Measurements from ENCODE around the gene CDH23.

CDH23 gene

DNA sequence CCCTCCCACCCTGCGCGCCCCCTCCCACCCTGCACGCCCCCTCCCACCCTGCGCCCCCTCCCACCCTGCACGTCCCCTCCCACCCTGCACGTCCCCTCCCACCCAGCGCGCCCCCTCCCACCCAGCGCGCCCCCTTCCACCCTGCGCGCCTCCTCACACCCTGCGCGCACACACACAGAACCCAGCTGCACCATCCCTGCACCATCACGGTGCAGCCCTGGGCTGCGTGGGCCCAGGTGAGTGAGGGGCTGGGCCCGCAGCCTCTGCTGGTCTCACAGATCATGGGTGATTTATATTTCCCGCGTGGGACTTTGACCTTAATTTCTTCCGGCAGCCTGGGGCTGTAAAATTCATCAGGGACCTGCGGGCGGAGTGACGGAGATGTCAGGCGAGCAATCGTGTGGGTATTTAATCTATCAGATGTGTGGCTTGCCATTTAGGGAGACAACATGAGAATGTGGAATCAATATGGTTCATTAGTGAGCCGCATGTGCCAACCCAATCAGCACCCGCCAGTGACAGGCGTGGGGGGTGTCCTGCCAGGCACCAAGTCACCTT lies 265.1 kb downstream of the CDH23 start:
- TF ChIP-seq ZFX (IDR thresholded peaks at IDR 0.05; ENCODE audit: borderline replicate concordance) = no peak
- TF ChIP-seq, protein P1, sequence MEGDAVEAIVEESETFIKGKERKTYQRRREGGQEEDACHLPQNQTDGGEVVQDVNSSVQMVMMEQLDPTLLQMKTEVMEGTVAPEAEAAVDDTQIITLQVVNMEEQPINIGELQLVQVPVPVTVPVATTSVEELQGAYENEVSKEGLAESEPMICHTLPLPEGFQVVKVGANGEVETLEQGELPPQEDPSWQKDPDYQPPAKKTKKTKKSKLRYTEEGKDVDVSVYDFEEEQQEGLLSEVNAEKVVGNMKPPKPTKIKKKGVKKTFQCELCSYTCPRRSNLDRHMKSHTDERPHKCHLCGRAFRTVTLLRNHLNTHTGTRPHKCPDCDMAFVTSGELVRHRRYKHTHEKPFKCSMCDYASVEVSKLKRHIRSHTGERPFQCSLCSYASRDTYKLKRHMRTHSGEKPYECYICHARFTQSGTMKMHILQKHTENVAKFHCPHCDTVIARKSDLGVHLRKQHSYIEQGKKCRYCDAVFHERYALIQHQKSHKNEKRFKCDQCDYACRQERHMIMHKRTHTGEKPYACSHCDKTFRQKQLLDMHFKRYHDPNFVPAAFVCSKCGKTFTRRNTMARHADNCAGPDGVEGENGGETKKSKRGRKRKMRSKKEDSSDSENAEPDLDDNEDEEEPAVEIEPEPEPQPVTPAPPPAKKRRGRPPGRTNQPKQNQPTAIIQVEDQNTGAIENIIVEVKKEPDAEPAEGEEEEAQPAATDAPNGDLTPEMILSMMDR (IDR thresholded peaks at IDR 0.05) = no peak
- no peak overlapping the region for H3K27ac ChIP-seq

DNA sequence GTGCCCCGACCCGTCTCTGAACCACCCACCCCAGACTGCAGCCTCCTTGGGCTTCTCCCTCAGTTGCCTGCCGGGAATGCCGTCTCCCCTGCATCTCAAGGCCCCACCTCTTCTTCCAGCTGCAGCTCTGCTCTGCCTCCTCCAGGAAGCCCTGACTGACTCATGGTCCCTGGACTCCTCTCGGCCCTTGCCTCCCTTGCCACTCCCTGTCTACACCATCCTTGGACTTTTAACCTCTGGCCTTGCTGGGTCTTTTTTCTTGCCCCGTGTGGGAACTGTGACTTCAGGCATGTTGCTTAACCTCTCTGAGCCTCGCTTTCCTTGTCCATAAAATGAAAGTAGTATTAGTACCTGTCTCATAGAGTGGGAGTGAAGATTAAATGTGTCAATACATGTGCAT lies 266.6 kb downstream of the CDH23 start:
- TF ChIP-seq, protein P1 (IDR thresholded peaks at IDR 0.05) = no peak
- no peak for TF ChIP-seq ZFX (IDR thresholded peaks at IDR 0.05; ENCODE audit: borderline replicate concordance)
- H3K27ac ChIP-seq = no peak overlapping the region

DNA sequence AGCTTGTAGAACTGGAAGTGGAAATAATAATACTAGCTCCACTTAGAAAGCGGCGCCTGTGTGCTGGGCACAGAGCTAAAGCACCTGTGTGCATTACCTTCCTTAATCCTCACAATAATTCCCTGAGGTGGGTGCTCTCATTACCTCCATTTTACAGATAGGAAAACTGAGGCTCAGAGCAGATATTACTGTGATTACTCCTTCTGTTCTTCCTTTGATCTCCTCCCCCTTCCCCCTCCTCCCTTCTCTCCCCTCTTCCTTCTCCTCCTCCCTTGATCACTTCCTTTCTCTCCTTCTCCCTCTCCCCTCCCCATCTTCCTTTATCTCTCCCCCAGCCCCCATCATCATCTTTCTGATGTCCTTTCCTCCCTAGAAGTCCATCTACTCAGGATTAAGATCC lies 267.9 kb downstream of the CDH23 start:
- TF ChIP-seq, protein P1 (IDR thresholded peaks at IDR 0.05) = no peak
- no peak for TF ChIP-seq ZFX (IDR thresholded peaks at IDR 0.05; ENCODE audit: borderline replicate concordance)
- no peak overlapping the region for H3K27ac ChIP-seq

GRCh38 chr10:71665456-71665855 lies 268.7 kb downstream of the CDH23 start:
- TF ChIP-seq, protein P1 (IDR thresholded peaks at IDR 0.05) = no peak
- TF ChIP-seq ZFX (IDR thresholded peaks at IDR 0.05; ENCODE audit: borderline replicate concordance) = no peak
- H3K27ac ChIP-seq = no peak overlapping the region

DNA sequence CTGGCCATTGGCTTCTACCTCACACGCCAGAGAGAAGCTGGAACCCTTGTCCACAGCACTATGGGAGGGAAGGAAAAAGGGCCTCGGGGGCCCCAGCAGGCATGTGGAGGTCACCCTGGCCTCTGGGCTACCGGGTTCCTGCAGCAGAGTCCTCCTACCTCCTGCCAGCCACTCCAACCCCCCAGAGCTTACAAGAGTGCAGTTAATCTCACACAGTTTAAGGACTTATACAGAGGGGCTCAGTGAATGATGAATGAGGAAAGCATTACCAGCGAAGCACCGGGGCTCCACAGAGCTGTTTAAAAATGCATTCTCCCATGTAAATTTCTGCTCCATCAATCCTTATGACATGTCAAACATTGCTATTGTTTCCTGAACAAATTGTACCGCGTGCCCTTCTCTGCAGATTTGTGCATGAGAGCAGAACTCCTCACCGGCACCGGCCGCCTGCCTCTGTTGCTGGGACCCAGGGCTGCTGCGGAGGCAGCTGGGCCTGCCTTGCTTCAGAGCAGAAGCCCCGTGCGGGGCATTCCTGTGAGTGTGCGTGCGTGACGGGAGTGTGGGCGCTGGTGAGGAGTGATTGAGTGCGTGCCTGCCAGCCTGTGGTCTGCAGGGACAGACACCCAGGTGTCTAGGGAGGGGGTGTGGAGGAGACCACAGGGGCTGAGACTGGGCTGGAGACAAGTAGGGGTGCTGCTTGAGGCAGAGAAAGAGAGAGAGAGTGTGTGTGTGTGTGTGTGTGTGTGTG lies 270.1 kb downstream of the CDH23 start:
- no peak overlapping the region for H3K27ac ChIP-seq

DNA sequence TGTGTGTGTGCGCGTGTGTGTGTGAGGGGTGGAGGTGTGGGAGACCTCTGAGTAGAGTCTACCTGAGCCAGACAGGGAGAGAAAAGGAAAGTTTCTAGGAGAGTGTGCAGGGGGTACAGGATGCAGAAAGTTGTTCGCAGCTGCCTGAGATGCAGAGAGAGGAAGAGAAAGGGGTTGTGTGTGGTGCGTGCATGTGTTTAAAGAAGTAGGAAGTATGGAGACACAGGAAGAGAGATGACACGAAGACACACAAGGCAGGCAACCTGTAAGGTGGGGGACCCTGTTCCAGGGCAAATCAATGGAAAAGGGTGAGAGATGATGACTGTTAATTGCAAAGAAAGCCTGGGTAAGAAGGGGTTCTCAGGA lies 270.6 kb downstream of the CDH23 start:
- TF ChIP-seq, protein P1 (IDR thresholded peaks at IDR 0.05) = no peak
- TF ChIP-seq ZFX (IDR thresholded peaks at IDR 0.05; ENCODE audit: borderline replicate concordance) = no peak
- H3K27ac ChIP-seq = no peak overlapping the region

More for the DNA sequence above, 270.1 kb downstream of the CDH23 start:
- TF ChIP-seq, protein P1 (IDR thresholded peaks at IDR 0.05) = no peak
- no peak for TF ChIP-seq ZFX (IDR thresholded peaks at IDR 0.05; ENCODE audit: borderline replicate concordance)

Measured in 22Rv1 (cell line).